Retinal pigment epithelial cell (primary cell): ENCODE results near the gene PKIG.

Source experiments
- DNase-seq: peaks from one replicate; pipeline ENCODE4 v3.0.0-alpha.2; 2010; ENCODE audit warnings: low read depth
- H3K4me3 ChIP-seq: 2 replicates; pipeline ENCODE4 v1.5.1; 2011; ENCODE audit warnings: mild to moderate bottlenecking, low read length, control low read depth, moderate library complexity
- CTCF ChIP-seq: conservative IDR thresholded peaks from 2 replicates; pipeline ENCODE4 v1.5.1; 2011; ENCODE audit warnings: low read depth, low read length, control low read depth, inconsistent platforms

PKIG gene

GRCh38 chr20:44657875-44658274 lies 75.5 kb downstream of the PKIG start:
- no peak overlapping the region for H3K4me3 ChIP-seq
- DNase-seq, result no peak
- TF ChIP-seq CTCF, result no peak

GRCh38 chr20:44658810-44659209 lies 76.4 kb downstream of the PKIG start:
- TF ChIP-seq CTCF, result no peak
- no peak for DNase-seq
- no peak overlapping the region for H3K4me3 ChIP-seq

GRCh38 chr20:44659931-44660330 lies 77.6 kb downstream of the PKIG start:
- H3K4me3 ChIP-seq, result no peak overlapping the region
- TF ChIP-seq CTCF, result no peak
- no peak for DNase-seq

- DNase-seq, result no peak
- TF ChIP-seq CTCF, result no peak
- no peak overlapping the region for H3K4me3 ChIP-seq
These were observed 78.2 kb downstream of the PKIG start for GRCh38 chr20:44660581-44660980.

GRCh38 chr20:44662261-44662660 lies 79.9 kb downstream of the PKIG start:
- H3K4me3 ChIP-seq, result no peak overlapping the region
- TF ChIP-seq CTCF, result no peak

GRCh38 chr20:44664131-44664530 lies 81.8 kb downstream of the PKIG start:
- DNase-seq, result peak; percentile 58
- TF ChIP-seq CTCF, result no peak
- no peak overlapping the region for H3K4me3 ChIP-seq

More at GRCh38 chr20:44662261-44662660, 79.9 kb downstream of the PKIG start:
- DNase-seq, result no peak

- TF ChIP-seq CTCF, result no peak
- no peak for DNase-seq
- H3K4me3 ChIP-seq, result no peak overlapping the region
These were observed 83.7 kb downstream of the PKIG start for GRCh38 chr20:44666066-44666465.
